CD4-positive, alpha-beta T cell (primary cell): Measurements from ENCODE around the gene TMEM61. TPM values are rescaled to one million over a fixed set of nuclear protein-coding genes. Genes with fewer than 3 reads are reported as not detected.
A peak's percentile ranks its signal among the peaks of the same experiment; 100 is the strongest.

Experiments used
- ATAC-seq: fragments of 200-7000 bp; cut with Tn5 transposase; one replicate; pipeline ENCODE4 v1.10.0; 2022; ENCODE audit warnings: mild to moderate bottlenecking; ENCODE audit not compliant: poor library complexity
- CTCF ChIA-PET: fragments of 350-600 bp; sonication (Branson Sonifier 250); formaldehyde crosslinking; loops from one replicate; lab custom pipeline; 2021; ENCODE audit warnings: antibody characterized with exemption, inconsistent platforms; lab: Charles Lee
- POLR2A ChIA-PET: fragments of 350-600 bp; sonication (Branson Sonifier 250); formaldehyde crosslinking; loops from one replicate; lab custom pipeline; 2021; ENCODE audit warnings: antibody characterized with exemption, inconsistent platforms; lab: Charles Lee
- DNase-seq, 14 experiments: peaks; one replicate each; pipeline ENCODE4 v3.0.0-alpha.2; 2013 to 2020; ENCODE audit warnings: mixed read lengths in 2 of 14
- H3K27ac ChIP-seq, 2 donors: one replicate each; pipeline versions ENCODE4 v1.5.1 to v1.7.0; 2013; ENCODE audit warnings: low read length in 2 of 2, low read depth in 1 of 2, mild to moderate bottlenecking in 1 of 2
- H3K27me3 ChIP-seq, 2 experiments: 1 replicate in 1 of 2; 2 replicates in 1 of 2; pipeline versions ENCODE4 v1.6.1 to v1.7.0; 2013; ENCODE audit warnings: low read length in 2 of 2, control low read depth in 1 of 2, mild to moderate bottlenecking in 1 of 2, moderate library complexity in 1 of 2; ENCODE audit not compliant: insufficient read depth in 2 of 2, control insufficient read depth in 1 of 2
- H3K36me3 ChIP-seq: one replicate; pipeline ENCODE4 v1.6.1; 2013; ENCODE audit warnings: low read length, control low read depth; ENCODE audit not compliant: insufficient read depth
- H3K4me1 ChIP-seq: one replicate; pipeline ENCODE4 v1.6.1; 2013; ENCODE audit warnings: low read length, control low read depth; ENCODE audit not compliant: insufficient read depth
- H3K4me3 ChIP-seq: one replicate; pipeline ENCODE4 v1.5.1; 2013; ENCODE audit warnings: mild to moderate bottlenecking, low read length, moderate library complexity
- H3K9me3 ChIP-seq, 2 experiments: 1 replicate in 1 of 2; 2 replicates in 1 of 2; pipeline versions ENCODE4 v1.6.1 to v1.7.0; 2013; ENCODE audit warnings: low read length in 2 of 2, mild to moderate bottlenecking in 2 of 2, control low read depth in 1 of 2, moderate library complexity in 1 of 2; ENCODE audit not compliant: control insufficient read depth in 1 of 2, insufficient read depth in 1 of 2
- H3K27ac Mint-ChIP-seq: one replicate; pipeline ENCODE4 v1.8.0; 2020; ENCODE audit warnings: mixed read lengths
- H3K27me3 Mint-ChIP-seq: one replicate; pipeline ENCODE4 v1.8.0; 2021; ENCODE audit warnings: mixed read lengths
- H3K36me3 Mint-ChIP-seq: one replicate; pipeline ENCODE4 v1.8.0; 2021; ENCODE audit warnings: low read depth, mixed read lengths
- H3K4me1 Mint-ChIP-seq: one replicate; pipeline ENCODE4 v1.8.0; 2021; ENCODE audit warnings: low read depth, mixed read lengths
- H3K4me3 Mint-ChIP-seq: one replicate; pipeline ENCODE4 v1.8.0; 2020; ENCODE audit warnings: mild to moderate bottlenecking, mixed read lengths
- H3K9me3 Mint-ChIP-seq: one replicate; pipeline ENCODE4 v1.8.0; 2020; ENCODE audit warnings: mixed read lengths
- CTCF ChIP-seq: fragments of 200-600 bp; IDR thresholded peaks from one replicate; pipeline ENCODE4 v1.8.0; 2022; ENCODE audit warnings: antibody characterized with exemption, mild to moderate bottlenecking
- intact Hi-C, 2 experiments: fragments of 100-400 bp; cut with DNase I in 1 of 2; cut with micrococcal nuclease in 1 of 2; formaldehyde crosslinking; loops; one replicate each; pipeline versions ENCODE4 v1.15.1 to v1.9.0; 2023 to 2025; cut with DNase I, micrococcal nuclease
- total RNA-seq, 174 experiments: library from RNA in 2 of 174; stranded (reverse) in 2 of 174; gene quantifications; one replicate each; pipeline ENCODE4 v1.2.3 and lab custom pipeline; 2021 to 2026

The TMEM61 gene
- total RNA-seq, 2 experiments from 2014 or later, result not detected

- Histone ChIP-seq H3K27ac (no peak overlapping the region), H3K4me3 (no peak overlapping the region), H3K27me3 (no peaks in the 10 kb centered on the region), H3K9me3 (no peaks in the 10 kb centered on the region), H3K4me1 (peaks cover 9% of the 10 kb centered on the region), H3K36me3 (no peaks in the 10 kb centered on the region)
- H3K27me3 Mint-ChIP-seq, result peaks cover 11% of the 10 kb centered on the region
- TF ChIP-seq CTCF, result no peak
- POLR2A ChIA-PET, result interaction anchor here (0.9 to 1.0 kb wide), 3 partner anchors 16 to 76 kb away, joined by 3 read pairs; no protein-coding TSS in a partner anchor
- CTCF ChIA-PET, result interaction anchor here (0.7 to 1.5 kb wide), 9 partner anchors 10 to 76 kb away, joined by 3 to 20 read pairs (median 3); no protein-coding TSS in a partner anchor
- H3K4me1 Mint-ChIP-seq, result peaks cover 14% of the 10 kb centered on the region
- no peaks in the 10 kb centered on the region for H3K36me3 Mint-ChIP-seq
- no peak overlapping the region for H3K4me3 Mint-ChIP-seq
- H3K9me3 Mint-ChIP-seq, result no peaks in the 10 kb centered on the region
- peak in 2 of 14 experiments; percentile 17 to 31 for DNase-seq
- no peak for ATAC-seq
- intact Hi-C loops, result loop anchor here (1.0 kb wide), 2 partner anchors 51 to 77 kb away; no protein-coding TSS in a partner anchor
- no peak overlapping the region for H3K27ac Mint-ChIP-seq
These were observed 35.0 kb upstream of the TMEM61 start for GRCh38 chr1:54945393-54945936.

- Mint-ChIP-seq H3K27me3 (peaks cover 11% of the 10 kb centered on the region), H3K4me3 (no peak overlapping the region), H3K36me3 (no peaks in the 10 kb centered on the region), H3K4me1 (peaks cover 15% of the 10 kb centered on the region), H3K9me3 (no peaks in the 10 kb centered on the region), H3K27ac (no peak overlapping the region)
- Histone ChIP-seq H3K4me1 (peaks cover 14% of the 10 kb centered on the region), H3K27ac (no peak overlapping the region), H3K36me3 (no peaks in the 10 kb centered on the region), H3K27me3 (no peaks in the 10 kb centered on the region), H3K9me3 (no peaks in the 10 kb centered on the region), H3K4me3 (no peak overlapping the region)
- ChIA-PET CTCF (interaction anchor here (1.0 kb wide), 1 partner anchor 49 kb away, joined by 3 read pairs; no protein-coding TSS in a partner anchor), POLR2A (no interaction called here)
- intact Hi-C loops, result no loop called here
- ATAC-seq, result no peak
- DNase-seq, result no peak
- TF ChIP-seq CTCF, result no peak
These were observed 32.9 kb upstream of the TMEM61 start for GRCh38 chr1:54947540-54947939.

GRCh38 chr1:54949053-54949452 is 31.4 kb upstream of the TMEM61 start:
- Histone ChIP-seq H3K4me1 (peaks cover 14% of the 10 kb centered on the region), H3K9me3 (no peaks in the 10 kb centered on the region), H3K36me3 (no peaks in the 10 kb centered on the region), H3K4me3 (no peak overlapping the region), H3K27ac (no peak overlapping the region), H3K27me3 (no peaks in the 10 kb centered on the region)
- H3K4me1 Mint-ChIP-seq, result peaks cover 15% of the 10 kb centered on the region
- H3K27ac Mint-ChIP-seq, result no peak overlapping the region
- H3K9me3 Mint-ChIP-seq, result no peaks in the 10 kb centered on the region
- TF ChIP-seq CTCF, result no peak
- ATAC-seq, result peak; percentile 37
- intact Hi-C loops, result loop anchor here in 1 of 2 experiments (1.0 kb wide), 1 partner anchor 47 kb away; no protein-coding TSS in a partner anchor
- DNase-seq, result peak in 3 of 14 experiments; percentile 41 to 62 (median 42)
- H3K36me3 Mint-ChIP-seq, result no peaks in the 10 kb centered on the region
- ChIA-PET POLR2A (no interaction called here), CTCF (interaction anchor here (0.7 to 1.2 kb wide), 2 partner anchors 47 to 1756 kb away, joined by 4 read pairs; no protein-coding TSS in a partner anchor)
- no peak overlapping the region for H3K4me3 Mint-ChIP-seq
- H3K27me3 Mint-ChIP-seq, result peaks cover 11% of the 10 kb centered on the region
